GM20000 (cell line): ENCODE results near the gene NHSL2.
A peak's percentile ranks its signal among the peaks of the same experiment; 100 is the strongest.

ENCODE experiments used
- DNase-seq: peaks from one replicate; pipeline ENCODE4 v3.0.0; 2012; ENCODE audit warnings: low spot score
- CTCF ChIP-seq: IDR thresholded peaks from 2 replicates; pipeline ENCODE4 v1.5.1; 2012; ENCODE audit warnings: mild to moderate bottlenecking, control low read depth; ENCODE audit errors: extremely low read depth, missing control alignments

NHSL2 gene

GRCh38 chrX:71885099-71885498, 25.5 kb upstream of the NHSL2 start:
- no peak for DNase-seq
- TF ChIP-seq CTCF: no peak

DNA sequence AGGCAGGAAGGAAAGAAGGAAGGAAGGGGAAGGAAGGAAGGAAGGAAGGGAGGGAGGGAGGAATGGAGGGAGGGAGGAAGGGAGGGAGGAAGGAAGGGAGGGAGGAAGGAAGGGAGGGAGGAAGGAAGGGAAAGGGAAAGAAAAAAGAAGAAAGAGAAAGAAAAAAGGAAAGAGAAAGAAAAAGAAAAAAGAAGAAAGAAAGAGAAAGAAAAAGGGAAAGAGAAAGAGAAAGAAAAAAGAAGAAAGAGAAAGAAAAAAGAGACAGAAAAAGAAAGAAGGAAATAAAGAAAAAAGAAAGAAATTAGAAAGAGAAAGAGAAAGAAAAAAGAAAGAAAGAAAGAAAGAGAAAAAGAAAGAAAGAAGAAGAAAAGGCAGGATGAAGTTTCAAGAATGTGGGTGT, 15.0 kb upstream of the NHSL2 start:
- no peak for DNase-seq
- no peak for TF ChIP-seq CTCF

- no peak for TF ChIP-seq CTCF
- DNase-seq: no peak
Observed at GRCh38 chrX:71906144-71906543, 4.5 kb upstream of the NHSL2 start.

GRCh38 chrX:71908387-71908786, 2.3 kb upstream of the NHSL2 start:
- DNase-seq: no peak
- no peak for TF ChIP-seq CTCF

DNA sequence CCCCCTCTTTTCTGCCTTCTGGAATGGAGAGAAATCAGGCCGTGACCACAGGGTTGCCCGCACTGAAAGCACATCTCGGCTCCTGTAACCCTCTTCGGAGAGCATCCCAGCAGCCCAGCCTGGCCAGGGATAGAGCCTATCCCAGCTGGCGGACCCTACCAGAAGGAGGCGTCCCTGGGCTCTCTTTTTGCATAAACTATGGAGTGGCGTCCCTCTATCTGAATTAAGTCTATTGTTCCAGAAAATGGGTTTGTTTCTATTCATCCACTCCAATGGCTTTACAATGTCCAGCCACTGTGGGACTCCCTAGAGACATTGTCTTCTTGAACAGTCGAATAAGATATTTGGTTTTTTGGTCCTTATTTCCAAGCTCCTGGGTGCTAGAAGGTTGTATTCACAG, 689 bp upstream of the NHSL2 start:
- DNase-seq: no peak
- no peak for TF ChIP-seq CTCF

DNA sequence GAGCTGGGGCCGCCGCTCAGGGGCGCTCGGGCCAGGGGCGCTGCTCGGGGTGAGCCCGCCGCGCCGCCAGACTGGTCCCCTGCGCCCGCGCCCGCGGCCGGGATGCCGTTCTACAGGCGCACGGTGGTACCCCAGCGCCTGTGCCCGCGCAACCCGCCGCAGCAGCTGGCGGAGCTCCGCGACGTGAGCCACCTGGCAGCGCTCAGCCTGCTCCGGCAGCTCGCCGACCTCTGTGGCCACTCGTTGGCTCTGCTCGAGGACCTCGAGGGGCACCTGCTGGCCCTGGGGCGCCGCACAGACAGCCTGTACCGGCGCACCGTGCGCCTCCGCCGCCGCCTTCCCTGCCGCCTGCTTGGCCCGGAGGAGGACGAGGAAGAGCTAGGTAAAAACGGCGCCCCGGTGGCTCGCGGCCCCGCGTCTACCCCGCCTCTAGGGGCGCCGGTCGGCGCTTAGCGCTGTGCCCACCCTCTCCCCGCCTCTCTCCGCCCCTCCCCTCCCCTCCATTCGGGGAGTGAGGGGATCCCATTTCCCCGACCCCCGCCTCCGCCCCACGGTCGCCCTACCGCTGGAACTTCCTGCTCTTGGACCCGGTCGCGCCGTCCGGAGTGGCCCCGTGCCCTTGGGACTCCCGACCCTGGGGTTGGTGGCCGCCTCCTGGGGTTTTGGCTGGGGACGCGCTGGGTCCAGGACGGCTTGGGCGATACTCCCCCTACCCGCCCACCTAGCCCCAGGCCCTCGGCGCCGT, 513 bp downstream of the NHSL2 start:
- no peak for TF ChIP-seq CTCF
- peak; percentile 16 for DNase-seq

- TF ChIP-seq CTCF: no peak
- DNase-seq: no peak
Observed at GRCh38 chrX:71911731-71912050, 1.0 kb downstream of the NHSL2 start.
